Left forelimb (tissue), 1 donor: ENCODE data around the gene TLCD3A.
"Not testable (repeated sequence)": the region's sequence is repeated elsewhere in the genome, so short reads cannot be mapped to it uniquely, and the experiment has no call there.

Experiments
- DNase-seq: peaks from one replicate; pipeline ENCODE4 v3.0.0-alpha.2; 2018; ENCODE audit warnings: low spot score

The TLCD3A gene

GRCh38 chr17:732067-732901 lies at the start of gene TLCD3A:
Gene TLCD3A (plus strand): TSS chr17:732596. CDS start chr17:732648, 52 bp downstream.
- DNase-seq: peak; percentile 85

GRCh38 chr17:683040-683439 lies 49.4 kb upstream of the TLCD3A start:
- no peak for DNase-seq

DNA sequence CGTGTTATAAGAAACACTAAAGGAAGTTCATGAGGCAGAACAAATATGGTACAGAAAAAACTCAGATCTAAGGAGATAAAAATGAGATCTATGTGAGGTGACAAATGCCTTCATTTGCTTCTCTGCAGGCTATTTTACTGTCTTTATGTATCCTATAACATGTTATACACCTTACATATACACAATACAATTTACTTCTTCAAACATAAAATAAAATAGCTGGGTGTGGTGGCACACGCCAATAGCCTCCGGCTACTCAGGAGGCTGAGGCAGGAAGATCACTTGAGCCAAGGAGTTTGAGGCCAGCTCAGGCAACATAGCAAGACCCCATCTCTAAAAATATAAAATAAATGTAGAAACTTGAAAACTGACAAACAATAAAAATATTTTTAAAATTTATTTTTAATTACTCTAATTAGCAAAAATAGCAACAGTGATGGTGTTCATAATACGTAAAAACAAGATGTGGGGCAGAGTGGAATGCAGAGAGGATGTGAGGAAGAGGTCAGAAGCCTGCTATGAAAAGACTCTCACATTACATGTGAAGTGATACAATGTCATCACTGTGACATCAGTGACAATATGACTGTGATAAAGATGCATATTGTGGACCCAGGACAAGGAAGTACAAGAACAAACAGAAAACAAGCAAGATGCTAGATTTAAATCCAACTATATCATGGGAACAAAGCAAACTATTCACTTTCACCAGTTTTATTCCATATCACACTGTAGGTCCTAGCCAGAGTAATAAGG lies 48.7 kb upstream of the TLCD3A start:
- DNase-seq: no peak

DNA sequence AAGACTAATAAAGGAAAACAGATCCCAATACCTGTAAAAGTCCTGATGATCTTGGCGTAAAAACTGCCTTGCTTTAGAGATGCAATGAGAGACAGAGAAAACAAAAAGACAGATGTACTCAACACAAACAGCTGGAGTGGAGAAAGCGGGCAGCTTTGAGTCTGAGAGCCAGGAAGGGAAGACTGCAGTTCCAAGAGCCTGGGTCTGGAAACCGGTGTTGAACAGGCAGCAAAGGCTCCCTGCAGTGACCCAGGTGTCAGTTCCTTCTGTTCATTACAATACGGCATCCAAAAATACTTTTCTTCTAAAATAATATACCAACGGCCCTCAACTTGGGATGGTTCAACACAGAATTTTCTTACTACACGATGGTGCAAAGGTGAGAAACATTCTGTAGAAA lies 47.4 kb upstream of the TLCD3A start:
- DNase-seq: no peak

GRCh38 chr17:688100-688989 lies 44.1 kb upstream of the TLCD3A start:
- DNase-seq: no peak

- no peak for DNase-seq
Measured at GRCh38 chr17:689556-690275, 42.7 kb upstream of the TLCD3A start.

DNA sequence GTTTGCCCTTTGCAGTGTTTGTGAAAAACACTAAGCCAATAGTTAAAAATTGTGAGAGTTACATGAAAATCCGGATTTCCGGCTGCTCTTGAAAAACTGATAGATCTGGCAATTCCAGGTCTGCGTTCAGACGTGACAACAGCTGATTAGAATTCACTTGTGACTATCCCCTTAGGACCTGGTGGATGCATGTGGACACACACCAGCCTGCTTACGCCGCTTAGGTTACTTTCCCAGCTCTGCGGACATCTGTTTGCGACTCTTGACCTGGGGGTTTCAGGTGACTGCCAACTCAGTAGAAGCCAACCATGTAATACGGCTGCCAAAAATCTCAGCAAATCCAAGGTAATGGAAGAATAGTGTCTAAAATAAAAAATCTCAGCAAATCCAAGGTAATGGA lies 42.0 kb upstream of the TLCD3A start:
- no peak for DNase-seq

GRCh38 chr17:691423-691822 lies 41.0 kb upstream of the TLCD3A start:
- DNase-seq: no peak

DNA sequence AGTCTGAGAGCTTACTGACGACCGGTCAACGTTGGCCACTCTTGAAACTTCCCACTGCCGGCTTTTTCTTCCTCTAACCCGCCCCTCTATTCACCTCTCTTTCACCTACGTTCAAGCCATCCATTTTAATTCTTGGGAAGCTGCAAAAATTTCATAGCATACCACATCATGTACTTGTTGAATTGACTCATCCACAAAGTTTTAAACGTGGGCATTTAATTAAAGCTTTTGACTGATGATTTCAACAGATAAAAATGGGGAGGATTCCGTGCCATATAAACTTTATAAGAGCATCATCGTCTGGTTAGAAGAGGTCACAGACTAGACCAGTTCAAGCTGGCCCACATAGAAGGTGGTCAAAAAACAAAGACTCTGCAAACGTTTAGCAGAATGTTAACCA lies 40.3 kb upstream of the TLCD3A start:
- DNase-seq: no peak

- DNase-seq: no peak
Measured at GRCh38 chr17:693791-694638, 38.4 kb upstream of the TLCD3A start.

DNA sequence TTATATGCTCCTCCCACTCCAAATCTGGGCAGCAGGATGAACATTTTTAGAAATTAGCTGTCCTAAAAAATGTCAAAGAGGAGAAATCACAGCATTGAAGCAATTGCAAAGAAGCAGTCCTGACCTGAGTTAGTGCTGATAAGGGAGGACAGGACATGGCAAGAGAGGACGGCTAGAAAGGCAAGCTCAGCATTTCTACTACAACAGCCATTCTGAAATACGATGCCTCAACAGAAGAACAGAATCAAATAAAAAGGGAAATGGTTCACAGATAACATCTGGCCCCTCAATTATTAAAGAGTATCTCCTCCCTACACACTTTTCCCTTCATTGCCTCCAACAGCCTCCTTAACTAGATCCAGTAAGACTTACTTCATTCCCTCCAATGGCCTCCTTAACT lies 36.0 kb upstream of the TLCD3A start:
- DNase-seq: no peak

- no peak for DNase-seq
Measured at GRCh38 chr17:697682-698081, 34.7 kb upstream of the TLCD3A start.

DNA sequence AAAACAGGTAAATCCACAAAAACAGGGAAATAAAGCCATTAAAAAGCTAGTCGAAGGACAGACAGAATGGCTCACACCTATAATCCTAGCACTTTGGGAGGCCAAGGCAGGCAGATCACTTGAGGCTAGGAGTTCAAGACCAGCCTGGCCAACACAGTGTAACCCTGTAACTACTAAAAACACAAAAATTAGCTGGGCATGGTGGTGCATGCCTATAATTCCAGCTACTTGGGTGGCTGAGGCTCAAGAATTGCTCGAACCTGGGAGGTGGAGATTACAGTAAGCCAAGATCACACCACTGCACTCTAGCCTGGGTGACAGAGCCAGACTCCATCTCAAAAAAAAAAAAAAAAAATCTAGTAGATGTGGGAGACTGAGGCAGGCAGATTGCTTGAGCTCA lies 34.3 kb upstream of the TLCD3A start:
- not testable (repeated sequence) for DNase-seq

DNA sequence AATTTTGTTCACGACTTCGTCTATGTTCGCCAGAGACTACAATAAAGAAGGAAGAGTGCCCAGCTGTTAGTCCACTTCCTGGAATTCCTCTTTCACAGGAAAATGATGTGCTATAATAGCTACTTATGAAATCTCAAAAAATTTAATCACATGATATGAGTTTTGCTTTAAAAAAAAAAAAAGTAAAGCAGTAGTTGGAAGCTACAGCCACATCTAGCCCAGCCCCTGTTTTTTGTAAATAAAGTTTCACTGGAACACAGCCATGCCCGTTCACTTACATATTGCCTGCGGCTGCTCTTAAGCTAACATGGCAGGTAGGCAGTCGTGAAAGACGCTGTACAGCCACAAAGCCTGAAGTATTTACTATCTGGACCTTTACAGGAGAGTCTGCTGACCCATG lies 33.1 kb upstream of the TLCD3A start:
- no peak for DNase-seq

DNA sequence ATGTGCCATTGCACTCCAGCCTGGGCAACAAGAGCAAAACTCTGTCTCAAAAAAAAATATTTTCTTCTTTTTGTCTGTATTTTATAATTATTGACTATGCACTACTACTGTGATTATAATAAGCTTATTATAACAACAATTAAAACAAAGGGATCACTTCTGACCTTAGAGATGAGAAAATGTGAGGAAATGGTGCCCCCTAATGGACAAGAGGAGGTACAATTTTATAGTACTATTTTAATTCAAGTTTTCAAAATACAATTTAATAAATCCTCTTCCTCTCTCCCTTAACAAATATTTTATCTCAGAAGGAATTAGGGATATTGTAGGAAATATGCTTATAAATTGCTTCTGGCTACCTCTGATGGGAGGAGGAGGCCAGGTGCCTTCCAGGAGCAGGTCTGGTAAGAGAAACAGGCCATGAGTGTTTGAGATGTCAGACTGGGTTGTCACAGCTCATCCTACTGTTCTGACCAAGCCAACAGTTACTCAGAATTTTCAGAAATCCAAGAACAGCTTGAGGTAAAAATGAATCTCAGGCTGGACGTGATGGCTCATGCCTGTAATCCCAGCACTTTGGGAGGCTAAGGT lies 31.8 kb upstream of the TLCD3A start:
- DNase-seq: no peak

GRCh38 chr17:703081-703875 lies 29.1 kb upstream of the TLCD3A start:
- no peak for DNase-seq

GRCh38 chr17:704111-704864 lies 28.1 kb upstream of the TLCD3A start:
- DNase-seq: no peak

DNA sequence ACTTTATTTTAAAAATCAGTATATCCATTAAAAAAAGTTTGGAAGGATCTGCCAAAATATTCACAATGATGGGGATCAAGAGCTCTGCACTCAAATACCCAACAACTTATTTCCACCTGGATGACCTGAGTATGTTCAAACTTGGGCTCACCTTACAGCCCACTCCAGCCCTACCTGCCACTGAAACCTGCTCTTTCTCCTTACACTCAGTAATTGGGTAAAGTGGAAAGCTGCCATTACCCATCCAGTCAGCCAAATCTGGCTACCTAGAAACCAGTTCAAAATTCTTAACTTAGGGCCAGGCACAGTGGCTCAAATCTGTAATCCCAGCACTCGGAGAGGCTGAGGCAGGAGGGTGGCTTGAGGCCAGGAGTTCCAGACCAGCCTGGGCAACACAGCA lies 27.4 kb upstream of the TLCD3A start:
- no peak for DNase-seq

DNA sequence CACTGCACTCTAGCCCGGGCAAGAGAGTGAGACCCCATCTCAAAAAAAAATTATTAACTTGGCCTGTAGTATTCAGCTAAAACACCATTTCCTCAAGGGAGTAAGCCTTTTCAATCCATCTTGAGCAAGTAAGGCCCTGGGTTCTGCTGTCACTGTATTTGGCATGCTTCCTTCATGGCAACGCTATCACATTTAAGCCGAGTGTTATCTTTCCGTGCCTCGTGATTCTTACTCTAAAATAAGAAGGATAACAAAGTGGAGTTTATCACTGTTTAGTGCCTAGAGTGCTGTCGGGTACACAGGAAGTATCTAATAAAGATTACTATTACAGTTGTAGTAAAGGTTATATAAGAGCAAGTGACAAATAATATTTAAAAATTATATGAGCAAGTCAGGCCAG lies 26.5 kb upstream of the TLCD3A start:
- no peak for DNase-seq
